ENCODE results near the gene SYNDIG1L.
"Not testable (repeated sequence)": the region's sequence is repeated elsewhere in the genome, so short reads cannot be mapped to it uniquely, and the experiment has no call there.

The SYNDIG1L gene

DNA sequence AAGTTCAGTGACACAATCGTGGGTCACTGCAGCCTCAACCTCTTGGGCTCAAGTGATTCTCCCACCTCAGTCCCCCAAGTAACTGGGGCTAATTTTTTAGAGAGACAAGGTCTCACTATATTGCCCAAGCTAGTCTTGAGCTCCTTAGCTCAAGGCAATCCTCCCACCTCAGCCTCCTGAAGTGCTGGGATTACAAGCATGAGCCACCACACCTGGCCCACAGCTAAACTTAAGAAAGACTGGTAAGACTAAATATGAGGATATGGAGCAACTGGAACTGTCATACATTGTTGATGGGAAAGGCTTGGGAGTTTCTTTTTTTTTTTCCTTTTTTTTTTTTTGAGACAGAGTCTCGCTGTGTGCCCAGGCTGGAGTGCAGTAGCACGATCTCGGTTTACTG lies 43.8 kb downstream of the SYNDIG1L start:
- H4K20me1 ChIP-seq (ENCODE audit: low read depth, low read length) = no peaks in the 10 kb centered on the region
- H3K9ac ChIP-seq (ENCODE audit: low read length) = no peak overlapping the region
- H3K4me3 ChIP-seq (ENCODE audit: insufficient read depth, low read length, poor library complexity, severe bottlenecking) = no peak overlapping the region
- H3F3A ChIP-seq (ENCODE audit: insufficient read depth) = no peaks in the 10 kb centered on the region
- TF ChIP-seq, protein P1, sequence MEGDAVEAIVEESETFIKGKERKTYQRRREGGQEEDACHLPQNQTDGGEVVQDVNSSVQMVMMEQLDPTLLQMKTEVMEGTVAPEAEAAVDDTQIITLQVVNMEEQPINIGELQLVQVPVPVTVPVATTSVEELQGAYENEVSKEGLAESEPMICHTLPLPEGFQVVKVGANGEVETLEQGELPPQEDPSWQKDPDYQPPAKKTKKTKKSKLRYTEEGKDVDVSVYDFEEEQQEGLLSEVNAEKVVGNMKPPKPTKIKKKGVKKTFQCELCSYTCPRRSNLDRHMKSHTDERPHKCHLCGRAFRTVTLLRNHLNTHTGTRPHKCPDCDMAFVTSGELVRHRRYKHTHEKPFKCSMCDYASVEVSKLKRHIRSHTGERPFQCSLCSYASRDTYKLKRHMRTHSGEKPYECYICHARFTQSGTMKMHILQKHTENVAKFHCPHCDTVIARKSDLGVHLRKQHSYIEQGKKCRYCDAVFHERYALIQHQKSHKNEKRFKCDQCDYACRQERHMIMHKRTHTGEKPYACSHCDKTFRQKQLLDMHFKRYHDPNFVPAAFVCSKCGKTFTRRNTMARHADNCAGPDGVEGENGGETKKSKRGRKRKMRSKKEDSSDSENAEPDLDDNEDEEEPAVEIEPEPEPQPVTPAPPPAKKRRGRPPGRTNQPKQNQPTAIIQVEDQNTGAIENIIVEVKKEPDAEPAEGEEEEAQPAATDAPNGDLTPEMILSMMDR (IDR thresholded peaks at IDR 0.05; ENCODE audit: insufficient read depth, low read length, poor library complexity, severe bottlenecking) = no peak
- no peak for TF ChIP-seq EZH2phosphoT487 (conservative IDR thresholded peaks at IDR 0.05; ENCODE audit: low read length)
- no peak overlapping the region for H3K27ac ChIP-seq (ENCODE audit: low read depth, low read length)
- no peaks in the 10 kb centered on the region for H3K36me3 ChIP-seq (ENCODE audit: low read length)
- H3K27me3 ChIP-seq (ENCODE audit: low read length) = no peaks in the 10 kb centered on the region
- H3K79me2 ChIP-seq (ENCODE audit: insufficient read depth, low read length) = no peaks in the 10 kb centered on the region
- no peak overlapping the region for H3K4me2 ChIP-seq (ENCODE audit: low read depth, low read length, poor library complexity, severe bottlenecking)
- H3K9me3 ChIP-seq (ENCODE audit: insufficient read depth, low read length) = no peaks in the 10 kb centered on the region
- H3K9me2 ChIP-seq (replicated peaks; ENCODE audit: insufficient read depth, low read length) = no peaks in the 10 kb centered on the region
- no peak overlapping the region for H2AFZ ChIP-seq (ENCODE audit: low read depth, low read length, severe bottlenecking)

DNA sequence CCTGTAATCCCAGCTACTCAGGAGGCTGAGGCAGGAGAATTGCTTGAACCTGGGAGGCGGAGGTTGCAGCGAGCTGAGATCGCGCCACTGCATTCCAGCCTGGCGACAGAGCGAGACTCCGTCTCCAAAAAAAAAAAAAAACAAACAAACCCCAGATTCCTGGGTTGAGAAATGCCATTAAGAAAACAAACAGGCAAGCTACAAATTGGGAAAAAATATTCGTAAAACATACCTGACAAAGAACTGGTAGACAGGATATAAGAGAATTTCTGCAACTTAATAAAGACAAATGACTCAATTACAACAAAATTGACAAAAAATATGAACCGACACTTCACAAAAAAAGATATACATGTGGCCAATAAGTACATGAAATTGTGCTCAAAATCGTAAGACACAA lies 44.4 kb downstream of the SYNDIG1L start:
- not testable (repeated sequence) for H3F3A ChIP-seq (ENCODE audit: insufficient read depth); H3K4me3 ChIP-seq (ENCODE audit: insufficient read depth, low read length, poor library complexity, severe bottlenecking); H3K27ac ChIP-seq (ENCODE audit: low read depth, low read length); H2AFZ ChIP-seq (ENCODE audit: low read depth, low read length, severe bottlenecking); H3K79me2 ChIP-seq (ENCODE audit: insufficient read depth, low read length); H3K36me3 ChIP-seq (ENCODE audit: low read length); H3K4me2 ChIP-seq (ENCODE audit: low read depth, low read length, poor library complexity, severe bottlenecking); H3K9ac ChIP-seq (ENCODE audit: low read length); H3K9me3 ChIP-seq (ENCODE audit: insufficient read depth, low read length); H3K9me2 ChIP-seq (replicated peaks; ENCODE audit: insufficient read depth, low read length); H3K27me3 ChIP-seq (ENCODE audit: low read length); H4K20me1 ChIP-seq (ENCODE audit: low read depth, low read length)

DNA sequence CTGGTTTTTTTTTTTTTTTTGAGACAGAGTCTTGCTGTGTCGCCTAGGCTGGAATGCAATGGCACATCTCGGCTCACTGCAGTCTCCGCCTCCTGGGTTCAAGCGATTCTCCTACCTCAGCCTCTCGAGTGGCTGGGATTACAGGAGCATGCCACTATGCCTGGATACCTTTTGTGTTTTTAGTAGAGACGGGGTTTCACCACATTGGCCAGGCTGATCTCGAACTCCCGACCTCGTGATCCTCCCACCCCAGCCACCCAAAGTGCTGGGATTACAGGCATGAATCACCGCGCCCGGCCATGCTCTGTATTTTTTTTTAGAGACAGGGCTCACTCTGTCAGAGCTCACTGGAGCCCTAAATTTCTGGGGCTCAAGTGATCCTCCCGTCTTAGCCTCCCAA lies 45.2 kb downstream of the SYNDIG1L start:
- H3F3A ChIP-seq (ENCODE audit: insufficient read depth) = no peaks in the 10 kb centered on the region
- no peaks in the 10 kb centered on the region for H4K20me1 ChIP-seq (ENCODE audit: low read depth, low read length)
- no peak for TF ChIP-seq EZH2phosphoT487 (conservative IDR thresholded peaks at IDR 0.05; ENCODE audit: low read length)
- TF ChIP-seq, protein P1 (IDR thresholded peaks at IDR 0.05; ENCODE audit: insufficient read depth, low read length, poor library complexity, severe bottlenecking) = no peak
- no peaks in the 10 kb centered on the region for H3K36me3 ChIP-seq (ENCODE audit: low read length)
- H3K4me2 ChIP-seq (ENCODE audit: low read depth, low read length, poor library complexity, severe bottlenecking) = no peak overlapping the region
- H3K79me2 ChIP-seq (ENCODE audit: insufficient read depth, low read length) = no peaks in the 10 kb centered on the region
- H2AFZ ChIP-seq (ENCODE audit: low read depth, low read length, severe bottlenecking) = no peak overlapping the region
- no peak overlapping the region for H3K9ac ChIP-seq (ENCODE audit: low read length)
- H3K9me3 ChIP-seq (ENCODE audit: insufficient read depth, low read length) = no peaks in the 10 kb centered on the region
- no peaks in the 10 kb centered on the region for H3K9me2 ChIP-seq (replicated peaks; ENCODE audit: insufficient read depth, low read length)
- H3K4me3 ChIP-seq (ENCODE audit: insufficient read depth, low read length, poor library complexity, severe bottlenecking) = no peak overlapping the region
- H3K27ac ChIP-seq (ENCODE audit: low read depth, low read length) = no peak overlapping the region
- H3K27me3 ChIP-seq (ENCODE audit: low read length) = no peaks in the 10 kb centered on the region

DNA sequence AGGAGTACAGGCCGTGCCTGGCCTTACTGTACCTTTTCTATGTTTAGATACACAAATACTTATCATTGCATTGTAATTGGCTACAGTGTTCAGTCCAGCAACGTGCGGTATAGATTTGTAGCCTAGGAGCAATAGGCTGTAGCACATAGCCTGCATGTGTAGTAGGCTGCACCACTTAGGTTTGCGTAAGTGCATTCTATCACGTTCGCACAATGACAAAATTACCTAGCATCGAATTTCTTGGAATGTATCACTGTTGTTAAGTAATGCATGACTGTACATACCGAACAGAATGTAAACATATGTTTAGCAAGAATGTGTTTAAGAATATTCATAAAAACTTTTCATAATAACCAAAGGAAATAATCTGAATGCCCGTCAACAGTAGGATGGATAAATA lies 45.8 kb downstream of the SYNDIG1L start:
- Histone ChIP-seq H3K27me3 (ENCODE audit: low read length) (no peaks in the 10 kb centered on the region), H3K36me3 (ENCODE audit: low read length) (no peaks in the 10 kb centered on the region), H4K20me1 (ENCODE audit: low read depth, low read length) (no peaks in the 10 kb centered on the region), H3K9me3 (ENCODE audit: insufficient read depth, low read length) (no peaks in the 10 kb centered on the region), H3K4me2 (ENCODE audit: low read depth, low read length, poor library complexity, severe bottlenecking) (no peak overlapping the region), H3F3A (ENCODE audit: insufficient read depth) (no peaks in the 10 kb centered on the region), H3K9ac (ENCODE audit: low read length) (no peak overlapping the region), H3K27ac (ENCODE audit: low read depth, low read length) (no peak overlapping the region), H3K4me3 (ENCODE audit: insufficient read depth, low read length, poor library complexity, severe bottlenecking) (no peak overlapping the region), H2AFZ (ENCODE audit: low read depth, low read length, severe bottlenecking) (no peak overlapping the region), H3K9me2 (replicated peaks; ENCODE audit: insufficient read depth, low read length) (no peaks in the 10 kb centered on the region), H3K79me2 (ENCODE audit: insufficient read depth, low read length) (no peaks in the 10 kb centered on the region)
- TF ChIP-seq, protein P1 (IDR thresholded peaks at IDR 0.05; ENCODE audit: insufficient read depth, low read length, poor library complexity, severe bottlenecking) = no peak
- TF ChIP-seq EZH2phosphoT487 (conservative IDR thresholded peaks at IDR 0.05; ENCODE audit: low read length) = no peak

All from SU-DHL-6 (cell line).